Stimulated activated CD8-positive, alpha-beta memory T cell treated with anti-CD3 and anti-CD28 coated beads, Interleukin-4, amount 100 ng/mL, for 48 hours (primary cell): ENCODE data around the gene SH3RF3.
"Not testable (repeated sequence)": the region's sequence is repeated elsewhere in the genome, so short reads cannot be mapped to it uniquely, and the experiment has no call there.

ENCODE experiments used
- DNase-seq: peaks from one replicate; pipeline ENCODE4 v3.0.0-alpha.2; 2020

Gene SH3RF3

GRCh38 chr2:109128616-109129355 lies at the start of gene SH3RF3:
Gene SH3RF3, plus strand, starts transcription at chr2:109129205.
- peak; percentile 46 for DNase-seq

GRCh38 chr2:109079590-109079989 lies 49.4 kb upstream of the SH3RF3 start:
- no peak for DNase-seq

GRCh38 chr2:109080109-109080508 lies 48.9 kb upstream of the SH3RF3 start:
- no peak for DNase-seq

GRCh38 chr2:109080757-109081156 lies 48.2 kb upstream of the SH3RF3 start:
- DNase-seq: no peak

GRCh38 chr2:109081374-109081773 lies 47.6 kb upstream of the SH3RF3 start:
- no peak for DNase-seq

- no peak for DNase-seq
Observed at GRCh38 chr2:109083771-109084170, 45.2 kb upstream of the SH3RF3 start.

GRCh38 chr2:109084341-109084740 lies 44.7 kb upstream of the SH3RF3 start:
- no peak for DNase-seq

- DNase-seq: no peak
Observed at GRCh38 chr2:109085912-109086742, 42.9 kb upstream of the SH3RF3 start.

- no peak for DNase-seq
Observed at GRCh38 chr2:109086743-109087020, 42.3 kb upstream of the SH3RF3 start.

- no peak for DNase-seq
Observed at GRCh38 chr2:109087055-109087663, 41.8 kb upstream of the SH3RF3 start.

- no peak for DNase-seq
Observed at GRCh38 chr2:109089602-109090300, 39.3 kb upstream of the SH3RF3 start.

- DNase-seq: no peak
Observed at GRCh38 chr2:109091526-109091925, 37.5 kb upstream of the SH3RF3 start.

- DNase-seq: no peak
Observed at GRCh38 chr2:109094144-109094543, 34.9 kb upstream of the SH3RF3 start.

- no peak for DNase-seq
Observed at GRCh38 chr2:109098251-109098920, 30.6 kb upstream of the SH3RF3 start.

GRCh38 chr2:109098921-109099273 lies 30.1 kb upstream of the SH3RF3 start:
- DNase-seq: no peak

- no peak for DNase-seq
Observed at GRCh38 chr2:109102588-109103233, 26.3 kb upstream of the SH3RF3 start.

GRCh38 chr2:109105113-109105512 lies 23.9 kb upstream of the SH3RF3 start:
- no peak for DNase-seq

GRCh38 chr2:109108740-109109139 lies 20.3 kb upstream of the SH3RF3 start:
- DNase-seq: no peak

- DNase-seq: no peak
Observed at GRCh38 chr2:109109342-109109741, 19.7 kb upstream of the SH3RF3 start.

GRCh38 chr2:109110170-109110569 lies 18.8 kb upstream of the SH3RF3 start:
- DNase-seq: no peak

- not testable (repeated sequence) for DNase-seq
Observed at GRCh38 chr2:109117181-109117580, 11.8 kb upstream of the SH3RF3 start.

GRCh38 chr2:109117780-109118179 lies 11.2 kb upstream of the SH3RF3 start:
- no peak for DNase-seq
